H1 (cell line): Measurements from ENCODE around the gene LAT. TPM values are rescaled to one million over a fixed set of nuclear protein-coding genes. Genes with fewer than 3 reads are reported as not detected.

Source experiments
- ASH2L ChIP-seq: fragments of 200-600, 300-600 bp; sonication (generic); IDR thresholded peaks from one replicate; pipeline ENCODE4 v1.7.1; 2017; ENCODE audit warnings: low read length
- CEBPB ChIP-seq: IDR thresholded peaks from 2 replicates; pipeline ENCODE4 v1.6.1; 2012; ENCODE audit warnings: low read depth, low read length
- CHD1 ChIP-seq: IDR thresholded peaks from 2 replicates; pipeline ENCODE4 v1.6.1; 2012; ENCODE audit warnings: low read depth, low read length, improper control_type of control experiment
- CREB1 ChIP-seq: IDR thresholded peaks from 2 replicates; pipeline ENCODE4 v1.6.1; 2012; ENCODE audit warnings: inconsistent platforms
- CTBP2 ChIP-seq: IDR thresholded peaks from 2 replicates; pipeline ENCODE4 v1.7.0; 2011; ENCODE audit warnings: borderline replicate concordance, mild to moderate bottlenecking, moderate library complexity, mixed read lengths, low read length; ENCODE audit not compliant: insufficient read depth, insufficient read length
- GABPA ChIP-seq: IDR thresholded peaks from 2 replicates; pipeline ENCODE4 v1.6.1; 2011; ENCODE audit warnings: mild to moderate bottlenecking, low read length, moderate library complexity, borderline replicate concordance; ENCODE audit not compliant: insufficient read depth
- HDAC2 ChIP-seq, 2 experiments: fragments of 300-600 bp in 1 of 2; sonication (generic) in 1 of 2; IDR thresholded peaks; 2 replicates each; pipeline ENCODE4 v1.6.1; 2011 to 2012; ENCODE audit warnings: low read depth in 2 of 2, low read length in 2 of 2, mild to moderate bottlenecking in 2 of 2, moderate library complexity in 2 of 2, borderline replicate concordance in 1 of 2, inconsistent platforms in 1 of 2
- JUN ChIP-seq: IDR thresholded peaks from 2 replicates; pipeline ENCODE4 v1.6.1; 2011; ENCODE audit warnings: low read depth, mild to moderate bottlenecking, improper control_type of control experiment, low read length
- JUND ChIP-seq: IDR thresholded peaks from 2 replicates; pipeline ENCODE4 v1.6.1; 2011; ENCODE audit warnings: mild to moderate bottlenecking, improper control_type of control experiment, low read length
- KDM1A ChIP-seq: fragments of 200-600, 300-600 bp; sonication (generic); IDR thresholded peaks from 2 replicates; pipeline ENCODE4 v1.7.1; 2016; ENCODE audit warnings: mild to moderate bottlenecking, low read length, borderline replicate concordance
- KDM4A ChIP-seq: IDR thresholded peaks from one replicate; pipeline ENCODE4 v1.7.1; 2012; ENCODE audit warnings: low read depth, mild to moderate bottlenecking, moderate library complexity, low read length, inconsistent platforms; ENCODE audit not compliant: severe bottlenecking
- NANOG ChIP-seq: IDR thresholded peaks from 2 replicates; pipeline ENCODE4 v1.6.1; 2011; ENCODE audit warnings: low read length, low read depth, mild to moderate bottlenecking, inconsistent platforms; ENCODE audit not compliant: insufficient read depth, poor library complexity, severe bottlenecking
- NRF1 ChIP-seq: IDR thresholded peaks from 2 replicates; pipeline ENCODE4 v1.6.1; 2011; ENCODE audit warnings: mild to moderate bottlenecking, low read depth, low read length, improper control_type of control experiment
- POLR2A ChIP-seq, 2 experiments: IDR thresholded peaks; 1 replicate in 1 of 2; 2 replicates in 1 of 2; pipeline ENCODE4 v1.6.1; 2011; ENCODE audit warnings: low read depth in 2 of 2, low read length in 2 of 2, mild to moderate bottlenecking in 2 of 2; ENCODE audit errors: control extremely low read depth in 1 of 2
- RFX5 ChIP-seq: IDR thresholded peaks from 2 replicates; pipeline ENCODE4 v1.6.1; 2011; ENCODE audit warnings: low read depth, low read length, improper control_type of control experiment, borderline replicate concordance
- SIN3A ChIP-seq, 2 experiments: IDR thresholded peaks in 1 of 2; conservative IDR thresholded peaks in 1 of 2; 2 replicates each; pipeline ENCODE4 v1.6.1; 2011 to 2012; ENCODE audit warnings: low read length in 2 of 2, improper control_type of control experiment in 1 of 2, low read depth in 1 of 2, mild to moderate bottlenecking in 1 of 2
- SIRT6 ChIP-seq: IDR thresholded peaks from one replicate; pipeline ENCODE4 v1.7.1; 2012; ENCODE audit warnings: low read length, inconsistent platforms
- SIX5 ChIP-seq: IDR thresholded peaks from 2 replicates; pipeline ENCODE4 v1.6.1; 2011; ENCODE audit warnings: mild to moderate bottlenecking, low read depth, low read length
- SP1 ChIP-seq: IDR thresholded peaks from 2 replicates; pipeline ENCODE4 v1.6.1; 2011; ENCODE audit warnings: low read depth, low read length
- SRF ChIP-seq: IDR thresholded peaks from 2 replicates; pipeline ENCODE4 v1.6.1; 2011; ENCODE audit warnings: mild to moderate bottlenecking, low read depth, low read length, moderate library complexity
- SUZ12 ChIP-seq: fragments of 200-600 bp; sonication (generic); IDR thresholded peaks from 2 replicates; pipeline ENCODE4 v1.6.1; 2012; ENCODE audit warnings: mild to moderate bottlenecking, inconsistent platforms, low read length, moderate library complexity, mixed read lengths
- polyA plus RNA-seq, 7 experiments: library from polyadenylated mRNA; depleted of rRNA in 3 of 7; stranded (reverse) in 5 of 7; unstranded in 2 of 7; fragments of >200 nt in 5 of 7; fragments of 200-250 nt in 2 of 7; gene quantifications; 1 replicate in 5 of 7; 2 replicates in 1 of 7; 4 replicates in 1 of 7; pipeline versions ENCODE4 v1.2.1 to v1.2.3, GENCODE V29; 2011 to 2013; ENCODE audit warnings: missing spikeins in 2 of 7, mixed read lengths in 2 of 7
- total RNA-seq: library from RNA; stranded (reverse); fragmentation: NEBNext Ultra II Directional; extraction: Animal tissue kit (Norgen Biotek cat#: 25700); gene quantifications from 2 replicates; pipeline ENCODE4 v1.2.1, GENCODE V29; 2021
- TF ChIP-seq, protein P1 (sequence below): IDR thresholded peaks from 2 replicates; pipeline ENCODE4 v1.6.1; 2012; ENCODE audit warnings: low read length, inconsistent platforms
- TF ChIP-seq, protein P2 (sequence below): IDR thresholded peaks from 2 replicates; pipeline ENCODE4 v1.6.1; 2011; ENCODE audit warnings: low read depth, mild to moderate bottlenecking, low read length; ENCODE audit not compliant: insufficient read depth

The LAT gene
- total and polyA plus RNA-seq, 2 of the 8 experiments (the other 6 are each of a cell fraction or from before 2014, with no cell fraction given): 2.7 to 3.4 TPM

DNA sequence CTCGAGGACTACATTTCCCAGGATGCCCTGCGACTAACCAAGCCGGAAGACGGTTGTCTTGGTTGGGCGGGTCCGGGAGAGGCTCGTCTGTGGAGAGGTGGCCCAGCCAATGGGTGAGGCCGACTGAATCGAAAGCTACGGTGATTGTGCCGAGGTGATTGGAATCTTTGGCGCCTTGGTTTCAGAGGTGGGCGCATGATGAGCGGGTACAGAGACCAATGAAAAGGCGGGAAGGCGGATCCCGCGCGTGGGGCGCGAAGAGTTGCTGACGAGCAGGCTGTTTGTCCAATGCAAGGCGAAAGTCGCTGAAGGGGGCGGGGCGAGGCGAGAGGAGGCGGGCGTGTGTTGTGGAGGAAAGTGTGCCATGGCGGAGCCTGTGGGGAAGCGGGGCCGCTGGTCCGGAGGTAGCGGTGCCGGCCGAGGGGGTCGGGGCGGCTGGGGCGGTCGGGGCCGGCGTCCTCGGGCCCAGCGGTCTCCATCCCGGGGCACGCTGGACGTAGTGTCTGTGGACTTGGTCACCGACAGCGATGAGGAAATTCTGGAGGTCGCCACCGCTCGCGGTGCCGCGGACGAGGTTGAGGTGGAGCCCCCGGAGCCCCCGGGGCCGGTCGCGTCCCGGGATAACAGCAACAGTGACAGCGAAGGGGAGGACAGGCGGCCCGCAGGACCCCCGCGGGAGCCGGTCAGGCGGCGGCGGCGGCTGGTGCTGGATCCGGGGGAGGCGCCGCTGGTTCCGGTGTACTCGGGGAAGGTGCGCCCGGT lies 34.0 kb upstream of the LAT start, which contains the start of gene NFATC2IP (continued):
- no peak for TF ChIP-seq CEBPB
- TF ChIP-seq SIX5: peak; percentile 71
- no peak for TF ChIP-seq JUN
- no peak for TF ChIP-seq NRF1
- peak; percentile 87 for TF ChIP-seq CREB1
- no peak for TF ChIP-seq JUND
- TF ChIP-seq RFX5: no peak
- peak in 1 of 2 experiments; percentile 47; a peak in 1 of 3 replicates for TF ChIP-seq POLR2A (IDR thresholded peaks at IDR 0.05; ENCODE audit: control extremely low read depth in 1 of 2, low read depth in 2 of 2, low read length in 2 of 2)
- no peak for TF ChIP-seq HDAC2 (IDR thresholded peaks at IDR 0.05; ENCODE audit: borderline replicate concordance in 1 of 2, low read depth in 2 of 2, low read length in 2 of 2)
- TF ChIP-seq SRF: no peak
- TF ChIP-seq CHD1: no peak
- TF ChIP-seq NANOG: no peak
- no peak for TF ChIP-seq KDM1A
- no peak for TF ChIP-seq SUZ12
- TF ChIP-seq, protein P1, sequence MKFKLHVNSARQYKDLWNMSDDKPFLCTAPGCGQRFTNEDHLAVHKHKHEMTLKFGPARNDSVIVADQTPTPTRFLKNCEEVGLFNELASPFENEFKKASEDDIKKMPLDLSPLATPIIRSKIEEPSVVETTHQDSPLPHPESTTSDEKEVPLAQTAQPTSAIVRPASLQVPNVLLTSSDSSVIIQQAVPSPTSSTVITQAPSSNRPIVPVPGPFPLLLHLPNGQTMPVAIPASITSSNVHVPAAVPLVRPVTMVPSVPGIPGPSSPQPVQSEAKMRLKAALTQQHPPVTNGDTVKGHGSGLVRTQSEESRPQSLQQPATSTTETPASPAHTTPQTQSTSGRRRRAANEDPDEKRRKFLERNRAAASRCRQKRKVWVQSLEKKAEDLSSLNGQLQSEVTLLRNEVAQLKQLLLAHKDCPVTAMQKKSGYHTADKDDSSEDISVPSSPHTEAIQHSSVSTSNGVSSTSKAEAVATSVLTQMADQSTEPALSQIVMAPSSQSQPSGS: no peak
- peak; percentile 88; the same call in 1 of the 2 replicates for TF ChIP-seq GABPA
- no peak for TF ChIP-seq SIRT6
- TF ChIP-seq SIN3A (conservative IDR thresholded peaks at IDR 0.05 in 1 of 2, IDR thresholded peaks at IDR 0.05 in 1 of 2; ENCODE audit: low read depth in 1 of 2, low read length in 2 of 2): peak; percentile 17 to 31; a peak in 1 of 4 replicates
- TF ChIP-seq KDM4A: peak; percentile 55
- TF ChIP-seq, protein P2, sequence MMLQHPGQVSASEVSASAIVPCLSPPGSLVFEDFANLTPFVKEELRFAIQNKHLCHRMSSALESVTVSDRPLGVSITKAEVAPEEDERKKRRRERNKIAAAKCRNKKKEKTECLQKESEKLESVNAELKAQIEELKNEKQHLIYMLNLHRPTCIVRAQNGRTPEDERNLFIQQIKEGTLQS: no peak
- peak; percentile 98 for TF ChIP-seq SP1
- TF ChIP-seq CTBP2: no peak
- TF ChIP-seq ASH2L: no peak
